COLO668 (cell line): ENCODE data around the gene INSIG1.

Experiments used
- DNase-seq: peaks from one replicate; lab custom pipeline; 2025; ENCODE audit not compliant: unreplicated experiment; lab: John Stamatoyannopoulos, UW

The INSIG1 gene

GRCh38 chr7:155344618-155345433 is 47.1 kb downstream of the INSIG1 start:
- peak; percentile 60 for DNase-seq

- DNase-seq = no peak
Observed at GRCh38 chr7:155345490-155345889, 47.8 kb downstream of the INSIG1 start.

- no peak for DNase-seq
Observed at GRCh38 chr7:155346285-155346684, 48.6 kb downstream of the INSIG1 start.

GRCh38 chr7:155348806-155349205 is 51.1 kb downstream of the INSIG1 start:
- DNase-seq = no peak

GRCh38 chr7:155349601-155350331 is 52.1 kb downstream of the INSIG1 start:
- no peak for DNase-seq

- DNase-seq = no peak
Observed at GRCh38 chr7:155351120-155351870, 53.6 kb downstream of the INSIG1 start.

GRCh38 chr7:155352076-155352752 is 54.5 kb downstream of the INSIG1 start:
- DNase-seq = no peak

- DNase-seq = no peak
Observed at GRCh38 chr7:155352753-155353115, 55.1 kb downstream of the INSIG1 start.

GRCh38 chr7:155353256-155353897 is 55.7 kb downstream of the INSIG1 start:
- DNase-seq = no peak

- no peak for DNase-seq
Observed at GRCh38 chr7:155354371-155355048, 56.8 kb downstream of the INSIG1 start.

- no peak for DNase-seq
Observed at GRCh38 chr7:155355176-155355575, 57.5 kb downstream of the INSIG1 start.

- no peak for DNase-seq
Observed at GRCh38 chr7:155355745-155356144, 58.1 kb downstream of the INSIG1 start.

GRCh38 chr7:155356323-155357105 is 58.8 kb downstream of the INSIG1 start:
- no peak for DNase-seq

GRCh38 chr7:155357573-155358041 is 59.9 kb downstream of the INSIG1 start:
- DNase-seq = no peak

GRCh38 chr7:155358066-155358947 is 60.6 kb downstream of the INSIG1 start:
- DNase-seq = no peak

GRCh38 chr7:155358948-155359712 is 61.5 kb downstream of the INSIG1 start:
- DNase-seq = no peak
